CD4-positive, alpha-beta T cell treated with Interleukin-17A for 4 hours (primary cell): ENCODE measurements around the gene GRPEL2.
"Not testable (repeated sequence)": the region's sequence is repeated elsewhere in the genome, so short reads cannot be mapped to it uniquely, and the experiment has no call there.

Source experiments
- DNase-seq: peaks from one replicate; pipeline ENCODE4 v3.0.0-alpha.2; 2020; ENCODE audit warnings: mixed read lengths

GRPEL2 gene

DNA sequence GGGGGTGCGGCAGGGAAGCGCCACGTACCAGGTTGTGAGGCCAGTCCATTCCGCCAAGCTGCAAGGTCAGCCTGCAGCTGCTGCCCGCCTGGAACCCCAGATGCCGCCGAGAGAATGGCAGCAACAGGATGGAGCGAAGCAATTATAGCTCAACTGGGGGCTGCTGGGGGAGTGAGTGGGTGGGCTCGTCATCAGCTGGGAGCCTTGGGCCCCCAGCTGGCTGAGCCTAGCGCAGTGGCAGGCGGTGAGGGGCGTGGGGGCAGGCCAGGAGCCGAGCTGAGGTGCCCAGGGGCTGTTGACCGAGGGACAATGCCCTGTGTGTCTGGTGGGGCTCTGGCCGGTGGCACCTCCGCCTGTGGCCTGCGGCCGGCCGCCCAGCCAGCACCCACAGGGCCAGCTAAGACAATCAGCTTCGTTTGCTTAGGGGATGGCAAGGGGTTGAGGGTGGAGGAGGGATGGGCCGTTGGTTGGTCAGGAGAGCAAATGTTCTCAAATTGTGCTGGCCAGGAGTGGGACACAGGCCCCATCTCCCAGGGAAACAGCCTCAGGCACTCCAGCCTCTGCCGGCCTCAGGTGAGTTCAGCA is 34.0 kb downstream of the GRPEL2 start, which contains the start of gene IL17B:
TSS of gene IL17B (minus strand) at position 116 of the 585 bp plus-strand sequence. CDS start at position 49, 67 bp downstream.
- no peak for DNase-seq

DNA sequence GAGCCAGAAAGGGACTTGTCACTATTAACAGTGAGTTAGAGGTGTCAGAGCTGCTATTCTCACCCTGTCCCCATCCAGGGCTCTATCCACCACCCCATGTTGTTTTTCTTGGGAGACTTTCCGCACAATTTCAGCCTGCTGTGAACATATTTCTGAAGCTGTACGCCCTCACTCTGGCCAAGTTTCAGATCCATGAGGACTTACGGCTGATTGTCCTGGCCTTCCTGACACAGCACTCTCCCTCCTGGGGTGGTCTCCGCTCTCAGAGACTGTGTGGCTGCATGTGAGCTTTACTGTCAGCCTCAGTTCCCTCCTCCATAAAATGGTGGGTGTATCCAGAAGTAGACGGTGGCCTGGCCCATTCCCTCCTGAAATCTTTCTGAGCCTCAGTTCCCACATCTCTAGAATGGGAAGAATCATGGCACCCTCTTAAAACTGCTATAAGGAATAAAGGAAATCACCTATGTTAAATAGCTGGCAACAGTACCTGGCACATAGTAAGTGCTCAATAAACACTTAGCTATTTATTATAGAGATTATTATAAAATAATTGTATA is 34.6 kb downstream of the GRPEL2 start:
- no peak for DNase-seq

DNA sequence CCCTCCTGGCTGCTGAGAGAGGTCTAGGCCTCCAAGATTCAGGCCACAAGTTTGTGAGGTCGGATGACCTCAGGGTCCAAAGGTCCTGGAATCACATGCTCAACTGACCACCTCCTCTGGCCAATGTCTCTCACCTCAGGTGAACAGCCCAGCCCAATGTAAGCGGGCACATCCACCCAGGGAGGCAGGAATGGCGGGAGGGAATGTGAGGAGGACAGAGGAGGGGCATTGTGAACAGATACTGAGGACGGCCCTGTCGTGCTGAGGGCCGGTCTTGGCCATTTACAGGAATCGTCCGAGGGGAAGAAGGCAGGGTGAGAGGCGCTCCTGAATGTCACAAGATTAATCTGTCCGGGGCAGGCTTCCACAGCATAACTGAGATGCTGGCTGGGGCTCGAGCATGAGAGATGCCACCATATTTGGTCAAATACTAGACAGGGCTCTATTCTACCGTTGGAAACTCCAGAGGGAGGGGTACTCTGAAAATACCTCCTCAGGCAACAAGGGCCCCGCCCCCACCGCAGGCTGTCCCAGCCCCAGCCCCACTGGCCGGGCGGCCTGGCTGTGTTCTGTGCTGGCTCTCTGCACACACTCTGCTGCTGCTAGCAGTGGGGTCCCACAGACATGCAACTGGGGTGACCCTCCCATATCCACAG is 35.3 kb downstream of the GRPEL2 start:
- DNase-seq: no peak

DNA sequence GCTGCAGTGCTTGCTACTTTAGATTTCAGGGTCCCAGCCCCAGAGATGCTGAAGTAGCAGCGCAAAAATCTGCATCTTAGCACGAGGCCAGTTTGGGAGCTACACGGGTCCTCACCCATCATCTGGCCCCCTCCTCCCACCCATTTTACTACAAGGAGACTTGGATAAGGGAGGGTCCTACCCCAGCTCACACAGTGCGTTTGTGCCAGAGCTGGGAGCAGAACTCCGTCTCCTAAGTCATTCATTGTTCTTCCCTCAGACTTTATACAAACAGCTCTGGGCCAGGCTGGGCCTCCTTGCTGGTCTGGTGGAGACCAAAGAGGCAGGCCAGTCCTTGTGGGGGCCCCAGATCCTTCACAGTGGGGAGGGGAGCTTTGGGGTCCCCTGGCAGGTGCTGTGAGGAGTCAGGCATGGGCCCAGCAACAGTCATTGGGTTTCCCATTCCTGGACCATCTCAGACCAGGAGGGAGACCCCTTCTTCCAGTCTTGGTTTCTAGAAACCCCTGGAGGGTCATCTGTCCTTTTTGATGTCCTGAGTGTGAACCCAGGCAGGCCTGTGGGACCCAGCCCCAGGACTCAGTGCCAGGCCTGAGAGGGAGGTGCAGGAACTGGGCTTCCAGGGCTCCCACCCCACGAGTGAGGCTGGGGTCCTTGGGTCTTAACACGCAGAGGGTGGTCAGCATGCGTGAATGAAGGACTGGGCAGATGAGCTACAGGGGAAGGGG is 36.1 kb downstream of the GRPEL2 start:
- no peak for DNase-seq

DNA sequence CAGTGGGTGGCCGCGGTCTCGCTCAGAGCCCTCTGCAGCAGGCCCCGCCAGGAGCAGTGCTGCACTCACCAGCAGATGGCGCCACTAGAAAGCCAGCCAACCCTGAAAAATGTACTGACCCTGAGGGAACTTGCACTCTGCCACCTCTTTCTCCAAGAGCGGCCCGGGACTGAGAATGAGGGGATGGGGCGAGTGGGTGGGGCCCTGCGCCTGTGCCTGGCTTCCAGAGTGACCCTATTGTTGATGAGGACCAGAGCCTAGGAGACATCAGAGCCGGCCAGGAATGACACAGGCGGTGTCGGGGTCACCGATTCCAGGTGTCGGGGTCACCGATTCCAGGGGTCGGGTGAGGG is 36.7 kb downstream of the GRPEL2 start:
- peak; percentile 83 for DNase-seq

DNA sequence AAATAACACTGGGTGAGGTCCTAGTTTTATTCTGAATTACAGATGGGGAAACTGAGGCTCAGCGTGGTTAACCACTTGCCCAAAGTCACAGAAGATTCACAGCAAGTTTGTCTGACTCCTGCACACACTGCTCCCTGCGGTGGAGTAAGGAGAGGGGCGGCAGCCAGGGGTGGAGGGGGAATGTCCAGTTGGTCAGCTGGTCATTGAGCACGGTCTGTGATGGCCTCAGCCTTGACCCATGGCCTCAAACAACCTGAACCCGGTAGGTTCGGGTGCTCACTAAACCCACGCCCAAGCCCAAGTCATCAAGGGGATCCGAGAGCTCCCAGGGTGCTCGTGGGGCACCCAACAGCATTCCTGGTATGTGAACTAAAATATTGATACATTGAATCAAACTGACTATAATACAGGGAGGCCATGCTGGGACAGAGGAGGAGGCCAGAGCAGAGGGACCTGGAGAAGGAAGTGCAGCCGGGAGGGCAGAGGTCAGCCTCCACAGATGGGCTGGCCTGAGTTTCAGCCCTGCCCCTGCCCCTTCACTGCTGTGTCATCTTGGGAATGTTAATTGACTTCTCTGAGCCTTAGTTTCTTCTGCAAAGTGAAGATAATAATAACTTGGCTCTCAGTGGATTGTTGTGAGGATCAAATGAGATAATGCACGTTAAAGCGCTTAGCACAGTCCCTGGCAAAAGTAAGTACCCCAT is 37.4 kb downstream of the GRPEL2 start:
- no peak for DNase-seq

DNA sequence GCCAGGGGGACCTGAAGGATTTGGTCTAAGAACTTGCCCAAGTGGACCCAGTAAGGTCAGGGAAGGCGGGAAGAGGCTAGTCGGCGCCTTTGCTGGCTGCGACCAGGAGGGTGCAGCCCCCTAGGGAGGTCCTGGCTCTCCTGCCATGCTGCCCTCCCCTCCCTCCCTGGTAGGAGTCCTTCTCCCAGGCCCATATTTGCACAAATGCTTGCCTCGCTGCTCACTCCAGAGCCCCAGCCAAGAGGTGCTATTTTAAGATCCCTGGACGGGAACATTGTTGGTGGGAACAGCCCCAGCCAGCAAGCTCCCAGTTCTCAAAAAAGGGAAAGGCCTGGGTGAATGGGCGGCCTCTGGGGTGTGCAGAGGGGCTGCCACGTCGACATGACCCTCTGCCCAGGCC is 38.1 kb downstream of the GRPEL2 start:
- no peak for DNase-seq

DNA sequence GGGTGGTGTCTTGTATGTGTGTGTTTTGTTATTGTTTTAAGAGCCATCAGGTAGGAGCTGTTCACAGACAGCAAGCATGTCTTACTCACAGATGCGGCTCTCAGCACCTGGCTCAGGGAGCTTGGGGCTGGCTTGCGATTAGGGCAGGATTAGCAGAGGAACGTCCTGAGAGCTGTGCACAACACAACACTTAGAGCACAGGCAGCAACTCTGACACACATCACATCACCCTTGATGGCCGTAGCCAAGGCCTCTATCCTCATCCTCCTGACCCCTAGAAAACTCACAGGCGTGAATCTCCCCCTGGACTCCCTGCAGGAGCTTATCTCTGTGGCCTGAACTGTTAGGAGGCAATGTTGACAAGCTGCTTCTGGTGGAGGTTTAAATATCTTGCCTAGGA is 40.9 kb downstream of the GRPEL2 start:
- no peak for DNase-seq

DNA sequence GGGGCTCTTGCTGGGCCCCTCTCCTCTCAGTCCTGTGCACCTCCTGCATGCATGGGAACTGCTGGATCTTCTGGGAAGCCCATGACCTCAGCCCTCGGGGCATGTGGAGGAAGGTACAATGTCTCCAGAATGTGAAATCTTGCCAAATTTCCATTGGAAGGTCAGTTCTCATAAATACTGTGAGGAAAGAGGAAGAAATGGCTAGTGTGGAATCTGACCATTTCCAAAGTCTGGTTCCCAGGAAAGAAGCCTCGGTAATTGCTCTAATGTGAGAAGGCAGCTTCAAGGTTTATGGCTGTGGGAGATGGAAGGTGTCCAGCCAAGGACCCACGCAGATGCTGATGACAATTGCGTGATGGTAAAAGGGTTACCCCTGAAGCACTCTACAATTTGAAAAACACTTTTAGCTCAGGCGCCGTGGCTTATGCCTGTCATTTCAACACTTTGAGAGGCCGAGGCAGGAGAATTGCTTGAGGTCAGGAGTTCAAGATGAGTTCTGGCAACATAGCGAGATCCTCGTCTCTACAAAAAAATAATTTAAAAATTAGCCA is 41.9 kb downstream of the GRPEL2 start:
- no peak for DNase-seq

DNA sequence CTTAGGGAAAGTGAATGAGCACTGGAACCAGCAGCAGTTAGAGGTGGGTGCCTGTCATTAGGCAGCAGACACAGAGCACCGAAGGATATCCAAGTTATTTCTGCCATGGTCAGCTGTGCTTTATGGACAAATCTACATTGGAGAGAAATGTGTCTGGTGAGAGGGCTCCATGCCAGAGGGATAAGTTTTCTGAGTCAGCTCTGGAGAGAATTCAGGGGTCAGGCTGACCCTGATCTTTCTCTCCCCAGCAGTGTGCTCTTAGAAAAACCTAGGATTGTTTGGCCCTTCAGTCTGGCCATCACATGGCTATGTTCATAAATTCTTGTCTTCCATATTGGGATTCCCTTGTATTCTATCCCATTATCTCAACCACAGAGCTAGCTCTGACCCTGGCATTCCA is 42.7 kb downstream of the GRPEL2 start:
- no peak for DNase-seq

DNA sequence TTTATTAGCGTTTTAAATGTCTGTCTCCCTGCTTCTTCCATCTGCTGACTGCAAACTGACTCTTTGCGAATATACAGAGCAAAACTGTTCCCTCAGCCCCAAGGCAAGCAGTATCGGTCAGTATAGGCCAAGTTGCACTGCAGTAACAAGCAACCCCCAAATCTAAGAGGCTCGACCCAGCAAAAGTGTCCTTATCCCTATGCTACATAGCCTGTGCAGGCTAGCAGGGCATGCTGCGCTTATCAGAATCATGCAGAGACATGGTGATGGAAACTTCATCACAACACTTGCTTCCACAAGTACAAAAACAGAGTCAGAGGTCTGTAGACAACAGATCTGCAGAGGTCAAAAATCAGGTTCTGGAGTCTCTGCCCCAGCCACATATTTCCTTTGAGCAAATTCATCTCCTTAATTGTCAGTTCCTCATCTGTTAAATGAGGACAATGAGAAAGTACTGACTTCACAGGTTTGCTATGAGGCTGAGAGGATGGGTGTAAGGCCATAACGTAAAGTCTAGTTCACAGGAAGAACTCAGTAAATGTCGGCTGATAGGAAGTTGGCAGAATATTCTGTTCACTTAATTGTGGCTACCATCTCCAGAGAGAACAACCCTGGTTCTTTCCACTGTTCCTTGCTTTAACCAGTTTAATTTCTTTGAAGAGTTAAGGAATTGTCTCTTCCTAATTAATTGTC is 43.3 kb downstream of the GRPEL2 start:
- DNase-seq: no peak

DNA sequence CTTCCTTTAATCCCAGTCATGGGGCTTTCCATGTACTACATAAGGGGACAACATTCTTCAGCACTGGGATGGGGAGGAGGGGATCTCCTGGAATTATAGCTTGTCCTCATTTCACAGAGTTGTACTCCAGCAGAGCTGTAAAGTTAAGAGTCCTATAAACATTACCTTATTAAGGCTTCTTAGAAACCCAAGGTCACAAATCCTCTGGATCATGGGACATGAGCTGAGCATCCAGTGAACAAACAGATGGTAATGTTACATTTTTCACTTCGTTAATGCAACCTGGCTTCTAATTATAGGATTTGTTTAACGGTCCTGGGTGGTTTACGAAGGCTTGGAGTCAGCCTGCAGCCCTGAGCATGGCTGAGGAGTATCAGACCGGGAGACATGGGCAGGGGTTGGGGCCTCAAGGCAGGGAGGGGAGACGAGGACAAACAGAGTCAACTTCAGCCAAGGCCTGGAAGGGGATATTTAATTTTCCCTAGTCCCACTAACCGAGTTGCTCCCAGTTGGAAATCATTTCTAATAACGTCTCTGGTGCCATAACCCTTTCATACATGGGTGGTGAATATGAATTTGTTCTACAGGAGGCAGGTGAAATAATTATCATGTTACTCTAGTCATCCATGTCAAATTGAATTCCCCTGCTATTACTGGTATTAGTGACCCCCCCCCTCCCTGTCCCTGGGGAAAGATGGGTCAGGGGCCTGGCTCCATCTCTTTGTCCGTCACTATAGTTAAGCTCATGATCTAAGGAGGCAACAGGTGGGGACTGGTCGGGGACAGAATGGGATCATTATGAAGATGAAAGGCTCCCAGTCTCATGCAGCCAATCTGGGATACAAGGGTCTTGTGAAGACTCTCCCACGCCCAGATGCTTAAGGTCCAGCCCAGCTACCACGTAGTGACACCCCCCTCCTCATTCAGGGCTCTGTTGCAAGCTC is 44.5 kb downstream of the GRPEL2 start:
- no peak for DNase-seq

DNA sequence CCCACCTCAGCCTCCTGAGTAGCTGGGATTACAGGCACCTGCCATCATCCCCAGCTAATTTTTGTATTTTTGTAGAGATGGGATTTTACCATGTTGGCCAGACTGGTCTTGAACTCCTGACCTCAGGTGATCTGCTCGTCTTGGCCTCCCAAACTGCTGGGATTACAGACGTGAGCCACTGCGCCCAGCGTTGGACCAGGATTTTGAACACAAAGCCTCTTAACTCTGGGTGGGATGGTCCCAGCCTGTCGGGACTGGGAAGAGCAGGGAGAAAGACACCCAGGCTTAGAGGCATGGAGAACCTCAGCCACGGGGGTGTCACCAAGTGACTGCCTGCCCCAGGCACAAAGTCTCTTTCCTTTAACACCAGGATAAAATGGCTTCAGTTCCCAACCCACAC is 45.8 kb downstream of the GRPEL2 start:
- DNase-seq: not testable (repeated sequence)

DNA sequence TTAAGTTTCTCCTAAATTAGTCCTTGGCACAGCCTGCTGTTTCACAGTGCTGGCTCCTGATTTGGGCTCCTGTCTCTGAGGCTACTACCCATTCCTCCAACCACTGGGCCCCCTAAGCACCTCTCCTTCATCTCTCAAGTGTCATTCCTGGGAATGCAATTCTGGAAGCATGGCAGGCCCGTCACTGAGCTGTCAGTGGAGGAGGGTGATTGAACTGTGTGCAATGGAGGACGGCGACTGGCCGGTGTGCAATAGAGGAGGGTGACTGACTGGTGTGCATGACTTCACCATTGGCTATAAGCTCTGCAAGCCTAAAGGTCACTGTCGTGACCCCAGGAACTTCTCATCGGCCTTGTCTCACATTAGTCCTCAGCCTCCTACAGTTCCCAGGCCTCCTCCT is 46.2 kb downstream of the GRPEL2 start:
- DNase-seq: no peak

DNA sequence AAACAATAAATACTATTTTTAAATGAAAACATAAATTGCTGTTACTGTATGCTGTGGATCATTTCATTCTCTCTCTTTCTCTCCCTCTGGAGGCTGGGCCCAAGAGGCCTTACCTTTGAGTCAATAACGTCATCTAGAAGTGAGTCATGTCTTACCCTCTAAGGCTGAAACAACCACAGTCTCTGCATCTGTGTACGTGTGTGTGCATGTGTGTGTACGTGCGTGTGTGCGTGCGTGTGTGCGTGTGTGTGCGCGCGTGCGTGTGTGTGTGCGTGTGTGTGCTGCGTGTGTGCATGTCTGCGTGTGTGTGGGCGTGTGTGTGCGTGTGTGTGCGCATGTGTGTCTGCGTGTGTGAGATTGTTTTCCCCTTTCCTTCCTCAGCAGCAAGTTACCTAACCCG is 47.4 kb downstream of the GRPEL2 start:
- no peak for DNase-seq

DNA sequence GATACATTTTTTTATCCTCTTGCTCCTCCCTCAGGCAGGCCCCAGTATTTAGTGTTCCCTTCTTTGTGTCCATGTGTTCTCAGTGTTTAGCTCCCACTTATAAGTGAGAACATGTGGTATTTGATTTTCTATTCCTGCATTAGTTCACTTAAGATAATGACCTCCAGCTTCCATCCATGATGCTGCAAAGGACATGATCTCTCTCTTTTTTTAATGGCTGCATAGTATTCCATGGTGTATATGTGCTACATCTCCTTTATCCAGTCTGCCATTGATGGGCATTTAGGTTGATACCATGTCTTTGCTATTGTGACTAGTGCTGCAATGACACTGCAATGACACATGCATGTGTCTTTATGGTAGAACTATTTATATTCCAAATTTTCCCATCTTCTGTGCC is 49.7 kb downstream of the GRPEL2 start:
- DNase-seq: not testable (repeated sequence)

DNA sequence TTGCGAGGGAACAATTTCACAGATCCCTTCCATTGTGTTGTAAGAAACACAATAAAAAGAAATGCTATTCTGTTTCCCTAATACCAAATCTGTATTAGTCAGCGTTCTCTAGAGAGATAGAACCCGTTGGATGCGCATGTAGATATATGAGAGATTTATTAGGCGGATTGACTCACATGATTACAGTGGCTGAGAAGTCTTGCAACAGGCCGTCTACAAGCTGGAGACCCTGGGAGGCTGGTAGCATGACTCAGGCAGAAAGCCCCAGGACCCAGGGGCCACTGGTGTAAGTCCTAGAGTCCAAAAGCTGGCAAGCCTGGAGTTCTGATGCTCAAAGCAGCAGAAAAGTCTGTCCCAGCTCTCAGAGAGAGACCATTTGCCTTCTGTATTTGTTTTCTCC is 52.2 kb downstream of the GRPEL2 start:
- no peak for DNase-seq

DNA sequence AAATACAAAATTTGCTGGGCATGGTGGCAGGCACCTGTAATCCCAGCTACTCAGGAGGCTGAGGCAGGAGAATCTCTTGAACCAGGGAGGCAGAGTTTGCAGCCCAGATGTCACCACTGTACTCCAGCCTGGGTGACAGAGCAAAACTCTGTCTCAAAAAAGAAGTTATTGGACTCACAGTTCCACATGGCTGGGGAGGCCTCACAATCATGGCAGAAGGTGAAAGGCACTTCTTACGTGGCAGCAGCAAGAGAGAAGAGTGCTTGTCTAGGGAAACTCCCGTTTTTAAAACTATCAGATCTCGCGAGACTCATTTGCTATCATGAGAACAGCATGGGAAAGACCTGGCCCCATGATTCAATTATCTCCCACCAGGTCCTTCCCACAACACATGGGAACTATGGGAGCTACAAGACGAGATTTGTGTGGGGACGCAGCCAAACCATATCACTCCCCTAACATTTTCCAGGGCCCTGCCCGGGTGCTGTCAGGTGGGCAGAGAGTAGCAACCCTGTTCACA is 53.5 kb downstream of the GRPEL2 start:
- DNase-seq: not testable (repeated sequence)

DNA sequence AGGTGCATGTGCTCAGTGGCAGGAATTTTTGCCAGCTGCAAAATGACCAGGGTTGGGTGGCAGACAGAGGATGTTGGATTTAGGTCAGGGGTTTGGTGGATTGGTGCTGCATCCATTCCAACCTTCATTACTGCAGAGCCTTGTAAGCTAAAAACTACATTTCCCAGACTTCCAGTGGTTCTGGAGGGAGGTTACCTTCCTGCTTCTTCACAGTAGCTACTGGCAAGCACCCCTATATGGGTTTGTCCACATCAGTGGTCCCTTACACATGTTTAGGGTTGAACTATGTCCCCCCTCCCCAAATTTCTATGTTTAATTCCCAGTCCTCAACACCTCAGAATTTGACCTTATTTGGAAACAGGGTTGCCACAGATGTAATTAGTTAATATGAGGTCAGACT is 54.5 kb downstream of the GRPEL2 start:
- no peak for DNase-seq

DNA sequence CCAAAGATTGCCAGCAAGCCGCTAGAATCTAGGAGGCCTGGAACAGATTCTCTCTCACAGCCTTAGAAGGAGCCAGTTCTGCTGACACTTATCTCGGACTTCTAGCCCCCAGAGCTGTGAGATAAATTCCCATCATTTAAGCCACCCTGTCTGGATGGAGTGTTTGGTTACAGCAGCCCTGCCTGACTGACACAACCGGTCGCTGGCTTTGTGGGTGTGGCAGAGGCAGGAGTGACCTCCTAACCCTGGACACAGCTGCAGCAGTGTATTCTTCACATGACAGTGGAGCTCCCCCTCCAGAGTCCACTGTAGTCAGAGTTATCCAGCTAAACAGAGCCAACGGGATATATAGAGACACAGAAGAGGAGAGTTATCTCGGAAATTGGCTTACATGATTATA is 55.0 kb downstream of the GRPEL2 start:
- no peak for DNase-seq

DNA sequence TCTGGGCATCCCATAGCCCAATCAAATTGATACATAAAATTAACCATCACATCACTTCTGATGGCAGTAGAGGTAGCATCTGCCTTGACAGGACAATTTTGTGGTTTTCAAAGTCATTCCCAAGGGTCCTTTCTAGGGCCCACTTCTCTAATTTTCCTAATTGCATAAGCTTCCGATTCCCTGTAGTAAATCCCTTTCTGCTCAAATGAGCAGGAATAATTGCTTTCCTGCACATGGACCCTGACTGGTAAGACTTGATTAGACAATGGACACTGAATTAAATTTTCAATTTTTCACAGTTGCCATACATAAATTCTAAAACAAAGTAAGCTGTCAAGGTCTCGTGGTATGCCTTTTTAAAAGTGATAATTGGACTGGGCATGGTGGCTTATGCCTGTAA is 55.8 kb downstream of the GRPEL2 start:
- DNase-seq: no peak
